GM21526 (cell line): ENCODE measurements around the gene IRF2.

ENCODE experiments used
- ATAC-seq: cut with Tn5 transposase; IDR thresholded peaks from one replicate; pipeline ENCODE4 v1.9.1; 2021; ENCODE audit warnings: moderate library complexity; ENCODE audit not compliant: unreplicated experiment, low FRiP score

The IRF2 gene

GRCh38 chr4:184413261-184414046, 60.9 kb downstream of the IRF2 start:
- ATAC-seq: no peak

GRCh38 chr4:184410748-184411147, 63.6 kb downstream of the IRF2 start:
- ATAC-seq: no peak

GRCh38 chr4:184409911-184410692, 64.2 kb downstream of the IRF2 start:
- no peak for ATAC-seq

- no peak for ATAC-seq
These were observed 64.8 kb downstream of the IRF2 start for GRCh38 chr4:184409502-184409901.

GRCh38 chr4:184408684-184409081, 65.7 kb downstream of the IRF2 start:
- ATAC-seq: no peak

- ATAC-seq: no peak
These were observed 66.2 kb downstream of the IRF2 start for GRCh38 chr4:184408021-184408683.

GRCh38 chr4:184406958-184407391, 67.4 kb downstream of the IRF2 start:
- ATAC-seq: no peak

- no peak for ATAC-seq
These were observed 70.3 kb downstream of the IRF2 start for GRCh38 chr4:184404047-184404446.

GRCh38 chr4:184403384-184403781, 71.0 kb downstream of the IRF2 start:
- no peak for ATAC-seq

GRCh38 chr4:184402740-184403383, 71.5 kb downstream of the IRF2 start:
- ATAC-seq: no peak

- ATAC-seq: no peak
These were observed 72.1 kb downstream of the IRF2 start for GRCh38 chr4:184402239-184402638.

- ATAC-seq: no peak
These were observed 72.8 kb downstream of the IRF2 start for GRCh38 chr4:184401397-184402171.

GRCh38 chr4:184400891-184401290, 73.5 kb downstream of the IRF2 start:
- ATAC-seq: no peak

- ATAC-seq: no peak
These were observed 73.9 kb downstream of the IRF2 start for GRCh38 chr4:184400375-184400870.

- ATAC-seq: no peak
These were observed 74.8 kb downstream of the IRF2 start for GRCh38 chr4:184399512-184399908.

- no peak for ATAC-seq
These were observed 75.4 kb downstream of the IRF2 start for GRCh38 chr4:184398741-184399511.

GRCh38 chr4:184397516-184398163, 76.7 kb downstream of the IRF2 start:
- no peak for ATAC-seq
